H1 (cell line): Measurements from ENCODE around the gene ARHGEF1. TPM values are rescaled to one million over a fixed set of nuclear protein-coding genes. Genes with fewer than 3 reads are reported as not detected.
A peak's percentile ranks its signal among the peaks of the same experiment; 100 is the strongest.

Experiments used
- CTCF ChIA-PET: fragments of 300-600 bp; sonication (Branson Sonifier 250); formaldehyde crosslinking; loops from one replicate; lab custom pipeline; 2021; ENCODE audit not compliant: partially characterized antibody; lab: Charles Lee
- POLR2A ChIA-PET: fragments of 300-600 bp; sonication (Branson Sonifier 250); formaldehyde crosslinking; loops from one replicate; lab custom pipeline; 2021; ENCODE audit warnings: inconsistent platforms; ENCODE audit not compliant: partially characterized antibody; lab: Charles Lee
- DNase-seq, 2 experiments: peaks; one replicate each; pipeline versions ENCODE4 v3.0.0 to v3.0.0-alpha.2; 2010 to 2022; ENCODE audit warnings: low spot score in 2 of 2, low read depth in 1 of 2, mixed read lengths in 1 of 2
- FAIRE-seq: peaks from 2 replicates; lab custom pipeline; 2011; peaks lifted over from hg19 to GRCh38; lab: Jason Lieb, UNC
- H2AFZ ChIP-seq: 2 replicates; pipeline ENCODE4 v1.8.1; 2012; ENCODE audit warnings: low read length, inconsistent platforms
- H2AK5ac ChIP-seq: 2 replicates; pipeline ENCODE4 v1.6.1; 2013; ENCODE audit warnings: low read depth, low read length
- H2BK120ac ChIP-seq: replicated peaks from 2 replicates; pipeline ENCODE3; 2013; ENCODE audit warnings: low read depth, low read length, inconsistent platforms
- H2BK12ac ChIP-seq: 2 replicates; pipeline ENCODE4 v1.6.1; 2013; ENCODE audit warnings: low read depth, low read length
- H2BK15ac ChIP-seq: 2 replicates; pipeline ENCODE4 v1.6.1; 2013; ENCODE audit warnings: low read length
- H2BK20ac ChIP-seq: 2 replicates; pipeline ENCODE4 v1.6.1; 2013; ENCODE audit warnings: low read length
- H2BK5ac ChIP-seq: 2 replicates; pipeline ENCODE4 v1.6.1; 2013; ENCODE audit warnings: low read depth, low read length
- H3K14ac ChIP-seq: 2 replicates; pipeline ENCODE4 v1.6.1; 2013; ENCODE audit warnings: inconsistent platforms; ENCODE audit not compliant: insufficient read length
- H3K18ac ChIP-seq: 2 replicates; pipeline ENCODE4 v1.6.1; 2013; ENCODE audit warnings: low read length; ENCODE audit errors: extremely low read depth
- H3K23ac ChIP-seq: 2 replicates; pipeline ENCODE4 v1.6.1; 2013; ENCODE audit warnings: inconsistent platforms; ENCODE audit not compliant: insufficient read length
- H3K23me2 ChIP-seq: 2 replicates; pipeline ENCODE4 v1.6.1; 2013; ENCODE audit warnings: low read depth, low read length
- H3K27ac ChIP-seq: 2 replicates; pipeline ENCODE4 v1.6.1; 2011; ENCODE audit warnings: low read depth, low read length, inconsistent platforms
- H3K27me3 ChIP-seq, 4 experiments: replicated peaks in 1 of 4; 1 replicate in 1 of 4; 2 replicates in 3 of 4; pipeline versions ENCODE4 v1.6.1 to v1.8.1; 2011 to 2013; ENCODE audit warnings: low read length in 3 of 4, mild to moderate bottlenecking in 3 of 4, inconsistent platforms in 2 of 4, mixed read lengths in 2 of 4, moderate library complexity in 1 of 4; ENCODE audit not compliant: control insufficient read depth in 3 of 4, insufficient read depth in 3 of 4; ENCODE audit errors: extremely low read depth in 1 of 4
- H3K36me3 ChIP-seq, 4 experiments: 2 replicates each; pipeline versions ENCODE4 v1.6.1 to v1.8.1; 2011 to 2013; ENCODE audit warnings: mild to moderate bottlenecking in 4 of 4, low read length in 3 of 4, moderate library complexity in 2 of 4, control low read depth in 1 of 4, inconsistent platforms in 1 of 4; ENCODE audit not compliant: insufficient read depth in 4 of 4, control insufficient read depth in 2 of 4
- H3K4ac ChIP-seq: replicated peaks from 2 replicates; pipeline ENCODE3; 2013; ENCODE audit warnings: low read length, low read depth, mixed read lengths, inconsistent platforms; ENCODE audit not compliant: insufficient read length
- H3K4me1 ChIP-seq, 4 experiments: replicated peaks in 1 of 4; 1 replicate in 1 of 4; 2 replicates in 3 of 4; pipeline versions ENCODE4 v1.6.1 to v1.8.1; 2011 to 2013; ENCODE audit warnings: low read length in 3 of 4, inconsistent platforms in 2 of 4, mixed read lengths in 1 of 4; ENCODE audit not compliant: insufficient read depth in 4 of 4, control insufficient read depth in 3 of 4
- H3K4me2 ChIP-seq, 2 experiments: 2 replicates each; pipeline versions ENCODE4 v1.6.1 to v1.8.1; 2011 to 2013; ENCODE audit warnings: low read depth in 2 of 2, low read length in 2 of 2, control low read depth in 1 of 2, inconsistent platforms in 1 of 2, mild to moderate bottlenecking in 1 of 2; ENCODE audit not compliant: insufficient read depth in 1 of 2
- H3K4me3 ChIP-seq, 4 experiments: fragments of 200-600, 300-600 bp in 1 of 4; sonication (generic), shearing (Covaris generic), sonication (Bioruptor Twin) in 1 of 4; 2 replicates each; pipeline versions ENCODE4 v1.5.1 to v1.8.1; 2011 to 2016; ENCODE audit warnings: low read length in 4 of 4, low read depth in 3 of 4, control low read depth in 2 of 4, inconsistent platforms in 2 of 4, mild to moderate bottlenecking in 2 of 4, mixed read lengths in 1 of 4, moderate library complexity in 1 of 4; ENCODE audit not compliant: insufficient read depth in 2 of 4; ENCODE audit errors: extremely low read depth in 1 of 4
- H3K56ac ChIP-seq: replicated peaks from 2 replicates; pipeline ENCODE3; 2013; ENCODE audit warnings: low read depth, mild to moderate bottlenecking, mixed read lengths, low read length, inconsistent platforms; ENCODE audit not compliant: insufficient read length
- H3K79me1 ChIP-seq: 2 replicates; pipeline ENCODE4 v1.6.1; 2013; ENCODE audit warnings: low read depth, low read length, control low read depth
- H3K79me2 ChIP-seq, 2 experiments: 2 replicates each; pipeline versions ENCODE4 v1.6.1 to v1.8.1; 2012 to 2013; ENCODE audit warnings: low read length in 2 of 2, mild to moderate bottlenecking in 2 of 2, inconsistent platforms in 1 of 2; ENCODE audit not compliant: insufficient read depth in 2 of 2, control insufficient read depth in 1 of 2
- H3K9ac ChIP-seq, 4 experiments: replicated peaks in 1 of 4; 1 replicate in 1 of 4; 2 replicates in 3 of 4; pipeline versions ENCODE4 v1.6.1 to v1.8.1; 2011 to 2013; ENCODE audit warnings: low read depth in 3 of 4, low read length in 3 of 4, control low read depth in 2 of 4, mild to moderate bottlenecking in 2 of 4, moderate library complexity in 2 of 4, inconsistent platforms in 1 of 4; ENCODE audit errors: extremely low read depth in 1 of 4
- H3K9me3 ChIP-seq, 2 experiments: 2 replicates each; pipeline versions ENCODE4 v1.6.1 to v1.8.1; 2012 to 2013; ENCODE audit warnings: mild to moderate bottlenecking in 2 of 2, moderate library complexity in 2 of 2, control low read depth in 1 of 2, inconsistent platforms in 1 of 2, low read depth in 1 of 2, low read length in 1 of 2, mixed read lengths in 1 of 2; ENCODE audit not compliant: insufficient read depth in 2 of 2
- H4K20me1 ChIP-seq, 2 experiments: replicated peaks in 1 of 2; 2 replicates each; pipeline versions ENCODE3 to v1.8.1; 2011 to 2013; ENCODE audit warnings: inconsistent platforms in 2 of 2, low read length in 2 of 2, mild to moderate bottlenecking in 1 of 2; ENCODE audit not compliant: insufficient read depth in 2 of 2, control insufficient read depth in 1 of 2
- H4K5ac ChIP-seq: 2 replicates; pipeline ENCODE4 v1.6.1; 2013; ENCODE audit warnings: low read length, low read depth, mixed read lengths, inconsistent platforms; ENCODE audit not compliant: insufficient read length
- H4K8ac ChIP-seq: 2 replicates; pipeline ENCODE4 v1.8.0; 2013; ENCODE audit warnings: mild to moderate bottlenecking, moderate library complexity, low read length, inconsistent platforms; ENCODE audit not compliant: insufficient read depth; ENCODE audit errors: extremely low read depth
- H4K91ac ChIP-seq: replicated peaks from 2 replicates; pipeline ENCODE3; 2013; ENCODE audit warnings: low read length, mixed read lengths, inconsistent platforms; ENCODE audit not compliant: insufficient read length
- CREB1 ChIP-seq: IDR thresholded peaks from 2 replicates; pipeline ENCODE4 v1.6.1; 2012; ENCODE audit warnings: inconsistent platforms
- CTCF ChIP-seq, 3 experiments: IDR thresholded peaks; 1 replicate in 2 of 3; 2 replicates in 1 of 3; pipeline versions ENCODE4 v1.5.1 to v1.6.1; 2011; ENCODE audit warnings: low read length in 3 of 3, mild to moderate bottlenecking in 3 of 3, inconsistent platforms in 2 of 3, low read depth in 1 of 3, moderate library complexity in 1 of 3; ENCODE audit not compliant: insufficient read depth in 1 of 3; ENCODE audit errors: control extremely low read depth in 1 of 3
- MAX ChIP-seq: IDR thresholded peaks from 2 replicates; pipeline ENCODE4 v1.6.1; 2012; ENCODE audit warnings: inconsistent platforms
- RAD21 ChIP-seq, 2 experiments: IDR thresholded peaks in 1 of 2; conservative IDR thresholded peaks in 1 of 2; 2 replicates each; pipeline ENCODE4 v1.6.1; 2011; ENCODE audit warnings: low read depth in 2 of 2, low read length in 2 of 2, improper control_type of control experiment in 1 of 2, inconsistent platforms in 1 of 2, mild to moderate bottlenecking in 1 of 2, moderate library complexity in 1 of 2
- SP4 ChIP-seq: IDR thresholded peaks from 2 replicates; pipeline ENCODE4 v1.6.1; 2012; ENCODE audit warnings: low read length, inconsistent platforms
- TAF1 ChIP-seq: IDR thresholded peaks from 2 replicates; pipeline ENCODE4 v1.6.1; 2011; ENCODE audit warnings: mild to moderate bottlenecking, low read depth, low read length
- TBP ChIP-seq: IDR thresholded peaks from 2 replicates; pipeline ENCODE4 v1.6.1; 2011; ENCODE audit warnings: low read depth, low read length, improper control_type of control experiment
- TEAD4 ChIP-seq: IDR thresholded peaks from 2 replicates; pipeline ENCODE4 v1.6.1; 2012; ENCODE audit warnings: low read depth, low read length, inconsistent platforms, mixed read lengths
- WGBS, 2 experiments: shearing (Covaris generic) in 1 of 2; methylation state at CpG; one replicate each; pipeline versions ENCODE4 v1.1.6 to v1.1.7; 2013 to 2015; ENCODE audit warnings: low lambda C conversion rate in 2 of 2, mixed read lengths in 2 of 2, inconsistent platforms in 1 of 2, low coverage in 1 of 2, missing lambda C conversion rate in 1 of 2; ENCODE audit not compliant: insufficient replicate concordance in 2 of 2, insufficient coverage in 1 of 2, insufficient read length in 1 of 2; ENCODE audit errors: extremely low coverage in 1 of 2, missing lambda C conversion rate in 1 of 2; 5-methylcytosine and 5-hydroxymethylcytosine counted together
- polyA plus RNA-seq, 7 experiments: library from polyadenylated mRNA; depleted of rRNA in 3 of 7; stranded (reverse) in 5 of 7; unstranded in 2 of 7; fragments of >200 nt in 5 of 7; fragments of 200-250 nt in 2 of 7; gene quantifications; 1 replicate in 5 of 7; 2 replicates in 1 of 7; 4 replicates in 1 of 7; pipeline versions ENCODE4 v1.2.1 to v1.2.3, GENCODE V29; 2011 to 2013; ENCODE audit warnings: missing spikeins in 2 of 7, mixed read lengths in 2 of 7
- total RNA-seq: library from RNA; stranded (reverse); fragmentation: NEBNext Ultra II Directional; extraction: Animal tissue kit (Norgen Biotek cat#: 25700); gene quantifications from 2 replicates; pipeline ENCODE4 v1.2.1, GENCODE V29; 2021

ARHGEF1 gene
- total and polyA plus RNA-seq, 2 of the 8 experiments (the other 6 are each of a cell fraction or from before 2014, with no cell fraction given) = 23.0 to 49.0 TPM

- H3K4me1 ChIP-seq = peaks cover 0 to 2% (median under 1%) of the 10 kb centered on the region in 4 experiments; a peak in 3 of 7 replicates
- POLR2A ChIA-PET = interaction anchor here (0.7 to 13.9 kb wide), 22 partner anchors 8 to 480 kb away, joined by 3 to 298 read pairs (median 8); partner anchors contain the start of genes ARHGEF1, ERFL, RABAC1 and RPS19
- H2AFZ ChIP-seq = no peak overlapping the region
- no peaks in the 10 kb centered on the region for H3K27me3 ChIP-seq
- FAIRE-seq (peak; percentile 70), DNase-seq (peak; percentile 68 to 92)
- H2BK120ac ChIP-seq = no peak overlapping the region
- peaks cover 2% of the 10 kb centered on the region for H3K79me1 ChIP-seq
- no peak overlapping the region for H4K5ac ChIP-seq
- no peak overlapping the region for H3K23ac ChIP-seq
- 45% methylated on average over 18 of the region's 18 CpGs; no CpG with 5 or more reads in 1 of the 2 experiments for WGBS, 2 experiments
- no peak overlapping the region for H2BK5ac ChIP-seq
- H3K4me3 ChIP-seq = no peak overlapping the region
- H3K9me3 ChIP-seq = no peaks in the 10 kb centered on the region
- H4K91ac ChIP-seq = no peak overlapping the region
- H3K23me2 ChIP-seq = no peaks in the 10 kb centered on the region
- H4K20me1 ChIP-seq = peaks cover 22 to 25% of the 10 kb centered on the region in 2 experiments
- no peak overlapping the region for H3K14ac ChIP-seq
- no peak overlapping the region for H3K27ac ChIP-seq
- H3K79me2 ChIP-seq = peaks cover 0 to 3% of the 10 kb centered on the region in 2 experiments; a peak in 1 of 4 replicates
- H3K18ac ChIP-seq = no peak overlapping the region; the same call in 1 of the 2 replicates
- H2BK20ac ChIP-seq = no peak overlapping the region
- H4K8ac ChIP-seq = no peak overlapping the region
- H2AK5ac ChIP-seq = no peak overlapping the region
- no peak overlapping the region for H3K4me2 ChIP-seq
- no peak overlapping the region for H2BK12ac ChIP-seq
- no peak overlapping the region for H3K4ac ChIP-seq
- CTCF ChIA-PET = interaction anchor here (0.6 to 5.0 kb wide), 29 partner anchors 8 to 685 kb away, joined by 3 to 37 read pairs (median 5); partner anchors contain the start of genes ERFL, RABAC1 and RPS19
- H2BK15ac ChIP-seq = no peak overlapping the region
- H3K36me3 ChIP-seq = peaks cover 18 to 41% (median 35%) of the 10 kb centered on the region in 4 experiments
- no peak overlapping the region for H3K9ac ChIP-seq
- H3K56ac ChIP-seq = no peak overlapping the region
- TF ChIP-seq TAF1 (0 out of 2 replicates have a peak, but pooled peaks have one; percentile 29), CTCF (IDR thresholded peaks at IDR 0.05; ENCODE audit: control extremely low read depth in 1 of 3, insufficient read depth in 1 of 3, low read depth in 1 of 3, low read length in 3 of 3) (peak; percentile 87 to 91 (median 90)), CREB1 (peak; percentile 55; the same call in 1 of the 2 replicates), MAX (0 out of 2 replicates have a peak, but pooled peaks have one; percentile 14), SP4 (no peak), TBP (no peak), TEAD4 (peak; percentile 19; the same call in 1 of the 2 replicates), RAD21 (IDR thresholded peaks at IDR 0.05 in 1 of 2, conservative IDR thresholded peaks at IDR 0.05 in 1 of 2; ENCODE audit: low read depth in 2 of 2, low read length in 2 of 2) (peak; percentile 86 to 90)
Observed at GRCh38 chr19:41872775-41873647, 10.0 kb upstream of the ARHGEF1 start.
